ENCODE results near the gene NHEJ1. TPM values are rescaled to one million over a fixed set of nuclear protein-coding genes. Genes with fewer than 3 reads are reported as not detected.

NHEJ1 gene
- total RNA-seq, 4 donors from 2014 or later: 13.2 to 20.9 (median 18.4) TPM

DNA sequence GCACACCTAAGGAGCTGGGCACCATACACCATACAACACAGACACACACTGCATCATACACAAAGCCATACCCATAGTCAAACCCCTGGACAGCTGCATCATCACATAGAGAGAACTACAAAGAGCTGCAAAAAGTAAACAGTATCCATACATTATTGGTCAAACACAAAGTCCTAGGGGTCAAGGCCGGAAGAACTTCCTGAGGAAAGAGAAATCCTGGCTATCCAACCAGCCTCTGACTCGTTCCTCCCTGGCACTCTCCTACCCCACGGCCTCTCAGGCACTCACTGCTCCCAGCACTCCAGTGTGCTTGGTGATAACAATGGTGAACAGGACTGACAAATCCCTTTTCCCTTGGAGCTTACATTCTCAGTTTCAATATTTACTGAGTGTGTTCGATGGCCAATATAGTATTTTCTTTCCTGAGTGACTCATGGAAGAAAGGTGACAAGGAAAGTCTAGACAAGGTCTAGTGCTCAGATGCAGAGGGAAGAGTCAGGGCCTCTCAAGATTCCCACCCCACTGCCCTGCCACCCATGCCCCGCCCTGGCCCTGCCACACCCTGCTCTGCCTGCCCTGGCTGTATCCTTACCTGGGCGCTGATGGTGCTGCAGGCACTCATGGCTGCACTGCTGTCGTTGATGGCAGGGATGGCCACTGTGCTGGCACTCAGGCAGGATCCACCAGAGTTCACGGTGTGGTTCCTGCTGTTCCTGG is 122.7 kb downstream of the NHEJ1 start:
- intact Hi-C loops (cut with DNase I; ENCODE audit: low total_unique reads): no loop called here
- H3K4me3 ChIP-seq (ENCODE audit: low read depth, poor library complexity, severe bottlenecking): no peak overlapping the region
- DNase-seq (ENCODE audit: low spot score in 2 of 2): no peak
- no peak for TF ChIP-seq POLR2A (IDR thresholded peaks at IDR 0.05)
- TF ChIP-seq, protein P1, sequence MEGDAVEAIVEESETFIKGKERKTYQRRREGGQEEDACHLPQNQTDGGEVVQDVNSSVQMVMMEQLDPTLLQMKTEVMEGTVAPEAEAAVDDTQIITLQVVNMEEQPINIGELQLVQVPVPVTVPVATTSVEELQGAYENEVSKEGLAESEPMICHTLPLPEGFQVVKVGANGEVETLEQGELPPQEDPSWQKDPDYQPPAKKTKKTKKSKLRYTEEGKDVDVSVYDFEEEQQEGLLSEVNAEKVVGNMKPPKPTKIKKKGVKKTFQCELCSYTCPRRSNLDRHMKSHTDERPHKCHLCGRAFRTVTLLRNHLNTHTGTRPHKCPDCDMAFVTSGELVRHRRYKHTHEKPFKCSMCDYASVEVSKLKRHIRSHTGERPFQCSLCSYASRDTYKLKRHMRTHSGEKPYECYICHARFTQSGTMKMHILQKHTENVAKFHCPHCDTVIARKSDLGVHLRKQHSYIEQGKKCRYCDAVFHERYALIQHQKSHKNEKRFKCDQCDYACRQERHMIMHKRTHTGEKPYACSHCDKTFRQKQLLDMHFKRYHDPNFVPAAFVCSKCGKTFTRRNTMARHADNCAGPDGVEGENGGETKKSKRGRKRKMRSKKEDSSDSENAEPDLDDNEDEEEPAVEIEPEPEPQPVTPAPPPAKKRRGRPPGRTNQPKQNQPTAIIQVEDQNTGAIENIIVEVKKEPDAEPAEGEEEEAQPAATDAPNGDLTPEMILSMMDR (IDR thresholded peaks at IDR 0.05): no peak
- WGBS, 2 donors: 61 to 65% methylated on average over 8 of the region's 8 CpGs

DNA sequence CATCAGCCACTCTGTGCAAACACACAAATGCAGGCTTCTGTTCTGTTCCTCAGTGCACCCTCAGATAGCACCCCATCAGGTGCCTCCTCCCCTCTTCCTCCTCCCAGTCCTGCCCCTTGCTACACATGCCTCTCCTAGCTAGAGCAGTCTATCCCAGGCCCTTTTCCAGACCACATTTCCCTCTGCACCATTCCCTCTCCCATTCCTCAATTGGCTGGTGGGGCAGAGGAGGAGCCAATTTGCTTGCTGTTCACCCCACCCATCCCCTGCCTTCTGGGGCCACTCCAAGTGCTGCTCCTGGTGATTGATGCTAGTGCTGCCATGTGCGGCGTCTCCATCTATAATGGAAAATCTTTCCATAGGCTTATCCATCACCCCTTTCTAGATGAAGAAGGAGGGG is 124.7 kb downstream of the NHEJ1 start:
- 81 to 89% methylated on average over 2 of the region's 2 CpGs for WGBS, 2 donors
- intact Hi-C loops (cut with DNase I; ENCODE audit: low total_unique reads): no loop called here

DNA sequence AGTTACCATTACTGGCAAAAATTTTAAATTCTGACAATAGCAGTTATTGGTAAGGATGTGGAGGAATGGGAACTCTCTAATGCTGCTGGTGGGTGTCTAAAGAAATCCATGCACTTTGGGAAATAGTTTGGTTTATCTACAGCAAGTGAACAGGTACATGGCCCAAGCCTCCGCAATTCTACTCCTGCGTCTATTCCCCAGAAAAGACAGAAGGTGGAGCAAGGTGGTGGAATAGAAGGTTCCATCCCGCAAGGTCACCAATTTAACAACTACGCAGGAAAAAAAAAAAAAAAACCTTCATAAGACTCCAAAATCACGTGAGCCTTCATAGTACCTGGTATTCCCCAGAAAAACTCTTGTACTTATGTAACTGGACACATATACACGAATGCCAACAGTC is 125.8 kb downstream of the NHEJ1 start:
- TF ChIP-seq, protein P1 (IDR thresholded peaks at IDR 0.05): no peak
- no peak for TF ChIP-seq POLR2A (IDR thresholded peaks at IDR 0.05)
- whole genome bisulfite sequencing, 2 donors: 49 to 52% methylated on average over 6 of the region's 6 CpGs
- no peak for DNase-seq (ENCODE audit: low spot score in 2 of 2)
- intact Hi-C loops (cut with DNase I; ENCODE audit: low total_unique reads): no loop called here
- H3K4me3 ChIP-seq (ENCODE audit: low read depth, poor library complexity, severe bottlenecking): no peak overlapping the region

More for the DNA sequence above, 124.7 kb downstream of the NHEJ1 start:
- TF ChIP-seq, protein P1 (IDR thresholded peaks at IDR 0.05): no peak
- no peak for TF ChIP-seq POLR2A (IDR thresholded peaks at IDR 0.05)
- no peak overlapping the region for H3K4me3 ChIP-seq (ENCODE audit: low read depth, poor library complexity, severe bottlenecking)
- no peak for DNase-seq (ENCODE audit: low spot score in 2 of 2)

DNA sequence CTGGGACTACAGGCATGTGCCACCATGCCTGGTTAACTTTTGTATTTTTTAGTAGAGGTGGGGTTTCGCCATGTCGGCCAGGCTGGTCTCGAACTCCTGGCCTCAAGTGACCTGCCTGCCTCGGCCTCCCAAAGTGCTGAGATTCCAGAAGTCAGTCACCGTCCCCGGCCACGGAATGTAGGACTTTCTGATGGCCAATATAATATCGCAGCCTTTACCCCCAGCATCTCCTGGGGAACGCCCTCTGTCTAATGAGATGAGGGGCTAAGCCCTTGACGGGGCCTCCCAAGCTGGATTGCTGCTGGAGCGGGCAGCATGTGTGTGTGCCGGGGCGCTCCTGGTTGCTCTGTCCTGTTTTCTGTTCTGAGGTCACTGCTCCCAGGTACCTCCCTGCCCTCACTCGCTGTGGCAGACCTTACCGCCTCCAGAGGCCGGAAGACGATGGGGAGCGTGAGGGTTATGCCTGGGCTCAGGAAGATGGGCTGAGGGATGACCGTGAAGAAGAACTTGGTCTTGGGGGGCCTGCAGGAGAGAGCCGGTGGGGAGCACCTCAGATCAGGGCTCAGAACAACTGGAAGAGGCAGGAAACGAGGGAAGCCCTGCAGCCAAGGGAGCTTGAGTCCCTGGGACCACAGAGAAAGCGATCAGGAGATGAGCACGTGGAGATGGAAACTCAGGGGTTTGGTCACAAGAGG is 128.4 kb downstream of the NHEJ1 start:
- intact Hi-C loops (cut with DNase I; ENCODE audit: low total_unique reads): no loop called here
- no peak for DNase-seq (ENCODE audit: low spot score in 2 of 2)
- H3K4me3 ChIP-seq (ENCODE audit: low read depth, poor library complexity, severe bottlenecking): no peak overlapping the region
- no peak for TF ChIP-seq POLR2A (IDR thresholded peaks at IDR 0.05)
- TF ChIP-seq, protein P1 (IDR thresholded peaks at IDR 0.05): no peak
- WGBS, 2 donors: 81 to 82% methylated on average over 23 of the region's 23 CpGs

DNA sequence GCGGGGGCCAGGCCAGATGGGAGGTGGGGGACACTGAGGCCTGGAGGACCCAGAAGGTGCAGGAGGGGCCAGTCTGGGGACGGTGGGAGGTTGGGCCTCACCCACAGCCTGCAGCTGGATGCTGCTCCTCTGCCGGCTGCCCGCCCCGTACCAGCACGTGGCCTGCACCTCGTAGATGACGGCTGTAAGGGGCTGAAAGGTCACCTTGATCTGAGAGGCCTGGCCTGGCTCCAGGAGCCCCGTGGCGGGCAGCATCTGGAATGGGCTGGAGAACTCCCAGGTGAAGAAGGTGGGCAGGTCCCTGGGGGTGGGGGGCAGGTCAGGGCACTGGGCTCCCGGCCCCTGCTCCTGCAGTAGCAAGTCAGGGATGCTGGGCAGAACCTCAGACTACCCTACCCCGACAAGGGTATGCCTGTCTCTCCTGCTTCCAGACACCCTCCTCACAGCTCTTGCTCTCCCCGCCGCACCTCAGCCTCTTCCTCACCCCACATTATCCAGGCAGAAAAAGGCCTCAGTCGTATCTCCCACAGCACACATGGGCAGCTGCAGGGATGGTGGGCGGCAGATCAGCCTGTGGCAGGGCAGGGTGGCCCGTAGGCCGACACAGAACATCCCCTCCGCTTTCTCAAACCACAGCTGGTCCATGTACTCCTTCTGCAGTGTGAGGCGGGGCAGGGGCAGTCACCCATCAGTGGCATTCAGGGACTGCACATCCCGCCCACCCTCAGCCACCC is 129.4 kb downstream of the NHEJ1 start:
- H3K4me3 ChIP-seq (ENCODE audit: low read depth, poor library complexity, severe bottlenecking): no peak overlapping the region
- intact Hi-C loops (cut with DNase I; ENCODE audit: low total_unique reads): no loop called here
- no peak for TF ChIP-seq POLR2A (IDR thresholded peaks at IDR 0.05)
- TF ChIP-seq, protein P1 (IDR thresholded peaks at IDR 0.05): no peak
- no peak for DNase-seq (ENCODE audit: low spot score in 2 of 2)
- 66 to 76% methylated on average over 17 to 21 of the region's 21 CpGs for WGBS, 2 donors
